H1 (cell line): Measurements from ENCODE around the gene CD47. TPM values are rescaled to one million over a fixed set of nuclear protein-coding genes. Genes with fewer than 3 reads are reported as not detected.

ENCODE experiments used
- ASH2L ChIP-seq: fragments of 200-600, 300-600 bp; sonication (generic); IDR thresholded peaks from one replicate; pipeline ENCODE4 v1.7.1; 2017; ENCODE audit warnings: low read length
- BCL11A ChIP-seq, 2 experiments: IDR thresholded peaks; one replicate each; pipeline ENCODE4 v1.6.1; 2011; ENCODE audit warnings: low read depth in 2 of 2, low read length in 2 of 2, mild to moderate bottlenecking in 2 of 2
- BRCA1 ChIP-seq: IDR thresholded peaks from 2 replicates; pipeline ENCODE4 v1.6.1; 2012; ENCODE audit warnings: low read depth, low read length, improper control_type of control experiment
- EZH2 ChIP-seq: fragments of 200-600 bp; sonication (generic); IDR thresholded peaks from 2 replicates; pipeline ENCODE4 v1.7.1; 2012; ENCODE audit warnings: low read depth, mild to moderate bottlenecking, moderate library complexity, low read length, inconsistent platforms; ENCODE audit not compliant: severe bottlenecking
- MAFK ChIP-seq: IDR thresholded peaks from 2 replicates; pipeline ENCODE4 v1.6.1; 2012; ENCODE audit warnings: low read depth, mild to moderate bottlenecking, improper control_type of control experiment, low read length
- RBBP5 ChIP-seq: IDR thresholded peaks from 2 replicates; pipeline ENCODE4 v1.7.1; 2012; ENCODE audit warnings: low read depth, mild to moderate bottlenecking, inconsistent platforms, low read length, moderate library complexity, borderline replicate concordance
- RFX5 ChIP-seq: IDR thresholded peaks from 2 replicates; pipeline ENCODE4 v1.6.1; 2011; ENCODE audit warnings: low read depth, low read length, improper control_type of control experiment, borderline replicate concordance
- SRF ChIP-seq: IDR thresholded peaks from 2 replicates; pipeline ENCODE4 v1.6.1; 2011; ENCODE audit warnings: mild to moderate bottlenecking, low read depth, low read length, moderate library complexity
- polyA plus RNA-seq, 7 experiments: library from polyadenylated mRNA; depleted of rRNA in 3 of 7; stranded (reverse) in 5 of 7; unstranded in 2 of 7; fragments of >200 nt in 5 of 7; fragments of 200-250 nt in 2 of 7; gene quantifications; 1 replicate in 5 of 7; 2 replicates in 1 of 7; 4 replicates in 1 of 7; pipeline versions ENCODE4 v1.2.1 to v1.2.3, GENCODE V29; 2011 to 2013; ENCODE audit warnings: missing spikeins in 2 of 7, mixed read lengths in 2 of 7
- total RNA-seq: library from RNA; stranded (reverse); fragmentation: NEBNext Ultra II Directional; extraction: Animal tissue kit (Norgen Biotek cat#: 25700); gene quantifications from 2 replicates; pipeline ENCODE4 v1.2.1, GENCODE V29; 2021
- TF ChIP-seq, protein P1 (sequence below), 3 experiments: IDR thresholded peaks; 1 replicate in 2 of 3; 2 replicates in 1 of 3; pipeline versions ENCODE4 v1.5.1 to v1.6.1; 2011; ENCODE audit warnings: low read length in 3 of 3, mild to moderate bottlenecking in 3 of 3, inconsistent platforms in 2 of 3, low read depth in 1 of 3, moderate library complexity in 1 of 3; ENCODE audit not compliant: insufficient read depth in 1 of 3; ENCODE audit errors: control extremely low read depth in 1 of 3

CD47 gene
- total and polyA plus RNA-seq, 2 of the 8 experiments (the other 6 are each of a cell fraction or from before 2014, with no cell fraction given) = 14.4 to 19.3 TPM

DNA sequence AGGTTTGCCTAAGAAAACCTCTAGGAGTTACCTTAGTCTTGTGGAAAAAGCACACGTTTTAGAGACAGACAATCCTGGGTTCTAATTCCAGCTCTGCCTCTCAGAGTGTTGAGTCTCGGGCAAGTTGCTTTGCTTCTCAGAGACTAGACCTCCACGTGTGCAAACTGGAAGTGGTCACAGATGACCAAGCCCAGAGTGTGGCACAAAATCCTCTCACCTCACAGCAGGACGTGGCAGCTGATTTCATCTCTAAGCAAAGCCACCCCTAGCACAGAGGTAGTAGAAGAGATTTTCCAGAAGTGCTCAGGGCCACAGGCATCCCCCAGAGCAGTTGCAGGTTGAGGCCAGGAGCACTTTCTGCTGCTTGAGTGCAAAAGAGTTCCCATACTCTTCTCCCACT lies 79.2 kb downstream of the CD47 start (continued):
- TF ChIP-seq, protein P1, sequence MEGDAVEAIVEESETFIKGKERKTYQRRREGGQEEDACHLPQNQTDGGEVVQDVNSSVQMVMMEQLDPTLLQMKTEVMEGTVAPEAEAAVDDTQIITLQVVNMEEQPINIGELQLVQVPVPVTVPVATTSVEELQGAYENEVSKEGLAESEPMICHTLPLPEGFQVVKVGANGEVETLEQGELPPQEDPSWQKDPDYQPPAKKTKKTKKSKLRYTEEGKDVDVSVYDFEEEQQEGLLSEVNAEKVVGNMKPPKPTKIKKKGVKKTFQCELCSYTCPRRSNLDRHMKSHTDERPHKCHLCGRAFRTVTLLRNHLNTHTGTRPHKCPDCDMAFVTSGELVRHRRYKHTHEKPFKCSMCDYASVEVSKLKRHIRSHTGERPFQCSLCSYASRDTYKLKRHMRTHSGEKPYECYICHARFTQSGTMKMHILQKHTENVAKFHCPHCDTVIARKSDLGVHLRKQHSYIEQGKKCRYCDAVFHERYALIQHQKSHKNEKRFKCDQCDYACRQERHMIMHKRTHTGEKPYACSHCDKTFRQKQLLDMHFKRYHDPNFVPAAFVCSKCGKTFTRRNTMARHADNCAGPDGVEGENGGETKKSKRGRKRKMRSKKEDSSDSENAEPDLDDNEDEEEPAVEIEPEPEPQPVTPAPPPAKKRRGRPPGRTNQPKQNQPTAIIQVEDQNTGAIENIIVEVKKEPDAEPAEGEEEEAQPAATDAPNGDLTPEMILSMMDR (IDR thresholded peaks at IDR 0.05; ENCODE audit: control extremely low read depth in 1 of 3, insufficient read depth in 1 of 3, low read depth in 1 of 3, low read length in 3 of 3) = no peak
- TF ChIP-seq MAFK (no peak), SRF (no peak), BRCA1 (no peak), ASH2L (no peak), RFX5 (no peak), RBBP5 (no peak), EZH2 (no peak), BCL11A (IDR thresholded peaks at IDR 0.05; ENCODE audit: low read depth in 2 of 2, low read length in 2 of 2) (no peak)
